Tongue (tissue), 2 donors: Measurements from ENCODE around the gene KCNQ1. TPM values are rescaled to one million over a fixed set of nuclear protein-coding genes. Genes with fewer than 3 reads are reported as not detected.
A peak's percentile ranks its signal among the peaks of the same experiment; 100 is the strongest.
"Not testable (repeated sequence)": the region's sequence is repeated elsewhere in the genome, so short reads cannot be mapped to it uniquely, and the experiment has no call there.

Experiments
- DNase-seq: peaks from one replicate; pipeline ENCODE4 v3.0.0-alpha.2; 2015
- total RNA-seq: library from RNA; depleted of rRNA; stranded (reverse); fragments of >200 nt; gene quantifications from one replicate; pipeline ENCODE4 v1.2.3, GENCODE V29; 2014

The KCNQ1 gene
- total RNA-seq, 1 donor from 2014 or later = 2.6 TPM

GRCh38 chr11:2474059-2474901 lies 29.5 kb downstream of the KCNQ1 start:
- DNase-seq = peak; percentile 69

- DNase-seq = peak; percentile 56
Measured at GRCh38 chr11:2475136-2475918, 30.5 kb downstream of the KCNQ1 start.

GRCh38 chr11:2477254-2477653 lies 32.4 kb downstream of the KCNQ1 start:
- DNase-seq = no peak

- no peak for DNase-seq
Measured at GRCh38 chr11:2477936-2478335, 33.1 kb downstream of the KCNQ1 start.

- not testable (repeated sequence) for DNase-seq
Measured at GRCh38 chr11:2480067-2480873, 35.5 kb downstream of the KCNQ1 start.

GRCh38 chr11:2480874-2481220 lies 36.0 kb downstream of the KCNQ1 start:
- DNase-seq = no peak

GRCh38 chr11:2481253-2481652 lies 36.4 kb downstream of the KCNQ1 start:
- DNase-seq = no peak

GRCh38 chr11:2482204-2482603 lies 37.4 kb downstream of the KCNQ1 start:
- no peak for DNase-seq

GRCh38 chr11:2482745-2483144 lies 37.9 kb downstream of the KCNQ1 start:
- DNase-seq = no peak

- DNase-seq = no peak
Measured at GRCh38 chr11:2483426-2483825, 38.6 kb downstream of the KCNQ1 start.

- no peak for DNase-seq
Measured at GRCh38 chr11:2484576-2485125, 39.8 kb downstream of the KCNQ1 start.

- no peak for DNase-seq
Measured at GRCh38 chr11:2488004-2488403, 43.2 kb downstream of the KCNQ1 start.

GRCh38 chr11:2489083-2489482 lies 44.3 kb downstream of the KCNQ1 start:
- DNase-seq = no peak

GRCh38 chr11:2497951-2498350 lies 53.1 kb downstream of the KCNQ1 start:
- not testable (repeated sequence) for DNase-seq

GRCh38 chr11:2498750-2499149 lies 53.9 kb downstream of the KCNQ1 start:
- DNase-seq = no peak

GRCh38 chr11:2507212-2507901 lies 62.5 kb downstream of the KCNQ1 start:
- no peak for DNase-seq

- no peak for DNase-seq
Measured at GRCh38 chr11:2507945-2508749, 63.3 kb downstream of the KCNQ1 start.

- DNase-seq = no peak
Measured at GRCh38 chr11:2508793-2509192, 64.0 kb downstream of the KCNQ1 start.

- DNase-seq = no peak
Measured at GRCh38 chr11:2509481-2510001, 64.7 kb downstream of the KCNQ1 start.

GRCh38 chr11:2510626-2511402 lies 66.0 kb downstream of the KCNQ1 start:
- peak; percentile 65 for DNase-seq
